Activated T-cell treated with anti-CD3 and anti-CD28 coated beads for 4 hours (primary cell): ENCODE results near the gene CNTNAP1.
A peak's percentile ranks its signal among the peaks of the same experiment; 100 is the strongest.

Source experiments
- DNase-seq: peaks from one replicate; pipeline ENCODE4 v3.0.0-alpha.2; 2020

Gene CNTNAP1

GRCh38 chr17:42743595-42744282 is 61.4 kb downstream of the CNTNAP1 start:
- no peak for DNase-seq

- DNase-seq: peak; percentile 46
These were observed 62.0 kb downstream of the CNTNAP1 start for GRCh38 chr17:42744283-42744805.

DNA sequence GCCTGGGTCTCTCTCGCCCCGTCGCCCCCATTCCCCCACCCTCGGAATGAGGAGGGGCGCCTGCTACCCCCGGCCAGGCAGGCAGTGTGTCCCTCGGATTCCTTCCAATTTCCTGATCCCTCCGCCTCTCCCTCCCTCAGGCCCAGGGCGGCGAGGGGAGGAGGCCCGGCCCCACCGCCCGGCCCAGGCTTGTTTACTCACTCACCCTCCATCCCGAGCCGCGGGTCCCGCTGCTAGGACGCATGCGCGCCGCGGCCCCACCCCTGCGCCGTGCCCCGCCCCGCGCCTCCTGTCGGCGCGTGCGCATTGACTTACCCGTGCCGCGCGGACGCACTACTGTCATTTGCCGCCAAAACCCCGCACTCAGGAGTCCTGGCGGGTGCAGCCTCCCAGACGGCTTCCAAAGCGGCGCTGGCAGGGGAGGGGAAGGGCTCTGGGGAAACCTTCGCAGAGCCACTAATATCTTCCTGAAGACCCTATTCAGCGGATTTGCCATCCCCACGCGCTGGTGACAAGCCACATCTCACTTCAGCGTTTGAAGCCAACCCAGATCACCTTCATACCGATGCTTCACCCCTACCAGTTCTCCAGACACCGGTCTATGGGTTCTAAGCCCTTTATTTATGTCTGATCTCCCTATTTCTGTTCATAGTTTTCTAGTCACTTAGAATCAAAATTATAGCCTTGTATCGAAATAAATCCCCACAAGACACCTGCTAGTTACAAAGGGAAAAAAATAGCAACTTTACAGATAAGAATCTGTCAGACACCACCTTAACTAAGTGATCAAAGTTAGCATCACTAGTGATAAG is 62.7 kb downstream of the CNTNAP1 start, which contains the start of gene EZH1:
Gene EZH1, minus strand, starts transcription at position 235 of the 812 bp plus-strand sequence. CDS start 16,099 bp downstream, outside the sequence.
- DNase-seq: peak; percentile 87

- DNase-seq: no peak
These were observed 66.0 kb downstream of the CNTNAP1 start for GRCh38 chr17:42748202-42748907.

- no peak for DNase-seq
These were observed 66.8 kb downstream of the CNTNAP1 start for GRCh38 chr17:42748908-42749798.
